ENCODE results near the gene SON. TPM values are rescaled to one million over a fixed set of nuclear protein-coding genes. Genes with fewer than 3 reads are reported as not detected.
"Not testable (repeated sequence)": the region's sequence is repeated elsewhere in the genome, so short reads cannot be mapped to it uniquely, and the experiment has no call there.

Gene SON
- total RNA-seq, 1 experiment from 2014 or later: 328 TPM

- Histone ChIP-seq H3K4me1 (ENCODE audit: insufficient read depth, low read length, poor library complexity, severe bottlenecking) (no peaks in the 10 kb centered on the region), H3K9me3 (ENCODE audit: low read depth, low read length, poor library complexity, severe bottlenecking) (no peaks in the 10 kb centered on the region), H3K4me3 (ENCODE audit: low read depth, low read length, poor library complexity, severe bottlenecking) (no peak overlapping the region), H3K27ac (ENCODE audit: low read depth, low read length, poor library complexity, severe bottlenecking) (no peak overlapping the region), H3K27me3 (replicated peaks; ENCODE audit: insufficient read depth, low read depth, low read length, poor library complexity) (no peaks in the 10 kb centered on the region), H3K36me3 (ENCODE audit: insufficient read depth, low read length, poor library complexity, severe bottlenecking) (peaks cover 18% of the 10 kb centered on the region)
- intact Hi-C loops (cut with micrococcal nuclease; ENCODE audit: unreplicated experiment): no loop called here
- CTCF ChIA-PET: interaction anchor here (0.9 kb wide), 1 partner anchor 13 kb away, joined by 3 read pairs; no protein-coding TSS in a partner anchor
- POLR2A ChIA-PET (ENCODE audit: low non-redundant PET): no interaction called here
- DNase-seq (ENCODE audit: low spot score): no peak
- BruUV-seq (replicated peaks): no TSS peak
- no peak for TF ChIP-seq CTCF (conservative IDR thresholded peaks at IDR 0.05; ENCODE audit: low read depth, low read length)
- no peak for TF ChIP-seq EZH2 (IDR thresholded peaks at IDR 0.05; ENCODE audit: borderline replicate concordance, low read depth, low read length, poor library complexity, severe bottlenecking)
These were observed 68.3 kb downstream of the SON start for GRCh38 chr21:33611006-33611744.

DNA sequence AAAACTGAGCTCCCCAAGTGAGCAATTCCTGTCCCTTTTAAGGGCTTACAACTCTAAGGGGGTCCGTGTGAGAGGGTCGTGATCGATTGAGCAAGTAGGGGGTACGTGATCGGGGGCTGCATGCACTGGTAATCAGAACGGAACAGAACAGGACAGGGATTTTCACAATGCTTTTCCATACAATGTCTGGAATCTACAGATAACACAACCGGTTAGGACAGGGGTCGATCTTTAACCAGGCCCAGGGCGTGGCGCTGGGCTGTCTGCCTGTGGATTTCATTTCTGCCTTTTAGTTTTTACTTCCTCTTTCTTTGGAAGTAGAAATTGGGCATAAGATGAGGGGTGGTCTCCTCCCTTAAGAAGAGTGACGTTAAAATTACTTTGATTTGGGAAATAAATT is 74.7 kb downstream of the SON start:
- BruUV-seq (replicated peaks); CTCF ChIA-PET; intact Hi-C loops (cut with micrococcal nuclease; ENCODE audit: unreplicated experiment); H3K4me1 ChIP-seq (ENCODE audit: insufficient read depth, low read length, poor library complexity, severe bottlenecking); H3K27ac ChIP-seq (ENCODE audit: low read depth, low read length, poor library complexity, severe bottlenecking); DNase-seq (ENCODE audit: low spot score); H3K27me3 ChIP-seq (replicated peaks; ENCODE audit: insufficient read depth, low read depth, low read length, poor library complexity); H3K9me3 ChIP-seq (ENCODE audit: low read depth, low read length, poor library complexity, severe bottlenecking); H3K4me3 ChIP-seq (ENCODE audit: low read depth, low read length, poor library complexity, severe bottlenecking); POLR2A ChIA-PET (ENCODE audit: low non-redundant PET): not testable (repeated sequence)
- H3K36me3 ChIP-seq (ENCODE audit: insufficient read depth, low read length, poor library complexity, severe bottlenecking): peaks cover 30% of the 10 kb centered on the region

DNA sequence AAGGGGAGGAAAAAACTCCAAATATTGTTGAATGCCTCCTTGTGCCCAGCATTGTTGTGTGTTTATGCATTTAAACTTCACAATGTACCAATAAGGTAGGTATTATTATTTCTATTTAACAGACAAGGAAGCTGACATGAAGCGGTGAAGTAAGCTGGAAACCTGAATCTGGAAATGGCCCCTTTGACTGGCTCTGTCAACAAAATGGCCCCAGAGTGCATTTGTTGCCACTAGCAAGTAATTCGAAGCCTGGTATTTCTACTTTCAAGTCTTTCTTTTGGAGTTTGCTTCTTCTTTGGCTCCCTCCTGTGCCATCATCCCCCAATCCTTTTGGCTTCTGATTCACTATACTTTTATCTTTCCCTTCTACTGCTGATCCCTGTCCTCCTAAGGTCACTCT is 75.6 kb downstream of the SON start:
- DNase-seq (ENCODE audit: low spot score): no peak
- ChIA-PET POLR2A (ENCODE audit: low non-redundant PET) (no interaction called here), CTCF (no interaction called here)
- Histone ChIP-seq H3K36me3 (ENCODE audit: insufficient read depth, low read length, poor library complexity, severe bottlenecking) (peaks cover 25% of the 10 kb centered on the region), H3K27me3 (replicated peaks; ENCODE audit: insufficient read depth, low read depth, low read length, poor library complexity) (no peaks in the 10 kb centered on the region), H3K27ac (ENCODE audit: low read depth, low read length, poor library complexity, severe bottlenecking) (no peak overlapping the region), H3K4me3 (ENCODE audit: low read depth, low read length, poor library complexity, severe bottlenecking) (no peak overlapping the region), H3K9me3 (ENCODE audit: low read depth, low read length, poor library complexity, severe bottlenecking) (no peaks in the 10 kb centered on the region), H3K4me1 (ENCODE audit: insufficient read depth, low read length, poor library complexity, severe bottlenecking) (no peaks in the 10 kb centered on the region)
- no TSS peak for BruUV-seq (replicated peaks)
- no peak for TF ChIP-seq CTCF (conservative IDR thresholded peaks at IDR 0.05; ENCODE audit: low read depth, low read length)
- TF ChIP-seq EZH2 (IDR thresholded peaks at IDR 0.05; ENCODE audit: borderline replicate concordance, low read depth, low read length, poor library complexity, severe bottlenecking): no peak
- intact Hi-C loops (cut with micrococcal nuclease; ENCODE audit: unreplicated experiment): no loop called here

- H3K27ac ChIP-seq (ENCODE audit: low read depth, low read length, poor library complexity, severe bottlenecking): no peak overlapping the region
- BruUV-seq (replicated peaks): no TSS peak
- TF ChIP-seq EZH2 (IDR thresholded peaks at IDR 0.05; ENCODE audit: borderline replicate concordance, low read depth, low read length, poor library complexity, severe bottlenecking) (no peak), CTCF (conservative IDR thresholded peaks at IDR 0.05; ENCODE audit: low read depth, low read length) (no peak)
- H3K36me3 ChIP-seq (ENCODE audit: insufficient read depth, low read length, poor library complexity, severe bottlenecking): peaks cover 26% of the 10 kb centered on the region
- H3K9me3 ChIP-seq (ENCODE audit: low read depth, low read length, poor library complexity, severe bottlenecking): no peaks in the 10 kb centered on the region
- H3K27me3 ChIP-seq (replicated peaks; ENCODE audit: insufficient read depth, low read depth, low read length, poor library complexity): no peaks in the 10 kb centered on the region
- DNase-seq (ENCODE audit: low spot score): no peak
- POLR2A ChIA-PET (ENCODE audit: low non-redundant PET): no interaction called here
- H3K4me3 ChIP-seq (ENCODE audit: low read depth, low read length, poor library complexity, severe bottlenecking): no peak overlapping the region
- intact Hi-C loops (cut with micrococcal nuclease; ENCODE audit: unreplicated experiment): no loop called here
- no peaks in the 10 kb centered on the region for H3K4me1 ChIP-seq (ENCODE audit: insufficient read depth, low read length, poor library complexity, severe bottlenecking)
- CTCF ChIA-PET: interaction anchor here (0.6 kb wide), 1 partner anchor 31 kb away, joined by 4 read pairs; the partner anchor contains the start of gene DONSON
These were observed 76.9 kb downstream of the SON start for GRCh38 chr21:33619726-33620125.
